ENCODE data around the gene POU2F1.
"Not testable (repeated sequence)": the region's sequence is repeated elsewhere in the genome, so short reads cannot be mapped to it uniquely, and the experiment has no call there.

The POU2F1 gene

GRCh38 chr1:167205306-167206050, 15.2 kb upstream of the POU2F1 start:
- DNase-seq: not testable (repeated sequence)

GRCh38 chr1:167206166-167206835, 14.4 kb upstream of the POU2F1 start:
- DNase-seq: no peak

GRCh38 chr1:167207940-167208623, 12.6 kb upstream of the POU2F1 start:
- no peak for DNase-seq

DNA sequence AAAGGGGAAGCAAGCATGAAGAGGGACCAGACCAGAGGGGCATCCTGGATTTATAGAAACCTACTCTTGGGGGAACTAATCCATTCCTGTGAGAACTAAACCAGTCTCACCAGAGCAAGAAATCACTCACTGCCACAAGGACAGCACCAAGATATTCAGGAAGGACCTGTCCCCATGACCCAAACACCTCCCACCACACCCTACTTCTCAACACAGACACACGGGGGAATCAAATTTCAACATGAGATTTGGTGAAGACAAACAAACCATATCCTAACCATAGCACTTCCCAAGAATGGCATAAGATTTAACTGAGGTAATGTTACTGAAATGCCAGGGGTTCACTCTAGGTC, 12.1 kb upstream of the POU2F1 start:
- no peak for DNase-seq

DNA sequence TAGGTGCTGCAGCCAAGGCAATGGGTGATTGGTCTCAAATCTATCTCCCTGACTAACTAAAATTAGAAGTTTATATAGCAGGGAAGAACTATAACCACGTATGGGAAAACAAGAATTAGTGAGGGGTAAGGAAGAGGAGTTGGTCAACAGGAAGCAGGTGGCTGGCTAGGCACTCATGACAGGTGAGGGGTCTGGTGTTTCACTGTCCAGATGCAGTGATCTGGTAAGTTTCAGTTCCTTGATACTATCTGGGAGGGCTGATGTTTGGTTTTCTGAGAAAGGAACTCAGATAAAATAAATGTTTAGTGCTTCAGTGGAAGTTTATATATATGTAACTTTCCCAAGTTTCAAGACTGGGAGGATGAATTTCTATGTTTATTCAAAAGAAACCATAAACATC, 11.6 kb upstream of the POU2F1 start:
- DNase-seq: no peak

DNA sequence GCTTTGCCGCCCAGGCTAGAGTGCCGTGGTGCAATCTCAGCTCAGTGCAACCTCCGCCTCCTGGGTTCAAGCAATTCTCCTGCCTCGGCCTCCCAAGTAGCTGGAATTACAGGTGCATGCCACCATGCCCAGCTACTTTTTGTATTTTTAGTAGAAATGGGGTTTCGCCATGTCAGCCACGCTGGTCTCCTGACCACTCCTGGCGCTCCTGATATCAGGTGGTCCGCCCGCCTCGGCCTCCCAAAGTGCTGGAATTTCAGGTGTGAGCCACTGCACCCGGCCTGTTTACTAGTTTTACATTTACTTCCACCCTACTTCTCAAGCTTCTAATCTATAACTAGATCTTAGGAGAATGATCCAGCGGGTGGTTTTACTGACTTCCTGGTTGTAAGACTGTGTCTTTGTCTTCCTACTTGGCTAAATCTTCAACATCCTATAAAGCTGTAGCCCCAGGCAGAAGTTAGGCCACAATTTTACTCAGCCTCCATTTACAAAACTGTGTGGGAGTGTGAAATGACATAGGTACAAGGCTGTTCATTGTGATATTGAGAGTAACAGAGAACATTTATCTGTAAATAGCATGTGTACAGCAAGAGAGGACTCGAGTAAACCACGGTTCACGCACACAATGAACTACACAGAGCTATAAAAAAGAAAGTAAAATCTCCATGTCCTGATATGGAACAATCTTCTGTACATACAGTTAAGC, 9.6 kb upstream of the POU2F1 start:
- no peak for DNase-seq

DNA sequence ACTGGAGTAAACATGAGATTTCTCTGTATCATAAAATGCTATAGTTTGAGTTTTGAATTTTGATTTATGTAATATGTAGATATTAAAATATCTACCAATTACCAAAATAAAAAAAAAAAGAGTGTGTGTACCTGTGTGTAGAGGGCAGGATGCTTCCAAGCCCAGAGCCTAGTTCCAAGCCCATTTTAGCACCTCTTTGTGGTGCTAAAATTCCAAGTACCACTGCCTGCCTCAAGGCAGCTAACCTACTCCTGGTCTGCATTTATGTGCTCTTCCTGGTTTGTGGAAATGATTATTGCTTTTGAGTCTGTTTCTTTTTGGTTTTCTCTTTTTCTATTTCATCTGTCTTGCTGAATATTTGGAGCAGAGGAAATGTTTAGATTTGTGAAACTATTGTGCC, 8.7 kb upstream of the POU2F1 start:
- DNase-seq: no peak

DNA sequence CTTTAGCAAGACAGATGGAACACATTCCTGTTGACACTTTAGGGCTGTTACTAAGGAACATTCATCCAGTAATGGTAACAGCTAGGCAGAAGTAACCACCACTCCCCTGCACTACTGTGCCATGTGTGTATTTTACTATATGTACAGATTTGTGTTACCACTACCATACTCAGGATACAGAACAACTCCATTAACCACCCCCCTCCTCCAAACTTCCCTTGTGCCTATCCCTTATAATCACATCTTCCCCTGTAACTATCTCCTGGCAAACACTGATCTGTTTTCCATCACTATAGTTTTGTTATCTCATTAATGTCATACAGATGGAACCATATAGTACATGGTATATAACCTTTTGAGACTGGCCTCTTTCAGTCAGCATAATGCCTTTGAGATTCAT, 3.9 kb upstream of the POU2F1 start:
- no peak for DNase-seq

GRCh38 chr1:167219194-167219593, 1.5 kb upstream of the POU2F1 start:
- no peak for DNase-seq

DNA sequence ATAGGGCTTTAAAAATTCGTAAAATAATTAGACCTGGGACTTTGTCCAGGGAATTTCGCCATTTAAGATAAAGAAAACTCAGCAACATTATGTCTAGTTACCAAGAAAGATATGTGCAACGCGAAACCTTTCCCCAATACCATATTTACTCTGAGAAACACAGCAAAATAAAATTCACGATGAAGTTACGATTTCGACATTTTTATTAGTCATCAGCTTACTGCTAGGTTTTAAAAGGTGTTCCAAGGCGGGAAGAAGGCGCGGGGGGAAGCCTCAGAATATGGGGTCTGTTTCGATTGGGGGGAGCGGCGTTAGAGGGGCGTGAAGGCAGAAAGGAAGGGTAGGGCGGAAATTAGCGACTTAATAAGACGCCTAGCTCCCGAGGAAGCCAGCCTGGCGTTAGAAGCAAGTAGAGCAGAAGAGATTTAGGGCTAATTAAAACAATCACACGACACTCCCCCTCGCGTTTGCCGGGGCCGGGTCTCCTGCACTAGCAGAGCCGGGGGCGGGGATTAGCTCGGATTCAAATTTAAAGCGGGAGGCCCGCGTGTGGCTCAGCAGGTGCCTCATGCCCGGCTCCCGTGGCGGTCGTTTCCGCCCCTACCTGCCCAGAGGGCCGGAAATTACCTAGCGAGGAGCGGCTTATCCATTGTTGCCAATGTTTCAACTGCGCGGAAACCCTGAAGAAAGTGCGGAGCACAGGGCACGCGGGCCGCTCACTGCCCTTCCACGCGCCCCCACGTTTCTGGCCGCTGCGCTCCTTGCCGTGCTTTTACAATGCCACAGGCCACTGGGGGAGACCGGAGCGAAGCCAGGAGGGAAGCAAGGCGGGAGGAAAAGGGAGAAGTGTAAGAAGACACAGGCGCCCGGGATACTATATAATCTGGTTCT, 795 bp upstream of the POU2F1 start:
- DNase-seq: peak; percentile 36

DNA sequence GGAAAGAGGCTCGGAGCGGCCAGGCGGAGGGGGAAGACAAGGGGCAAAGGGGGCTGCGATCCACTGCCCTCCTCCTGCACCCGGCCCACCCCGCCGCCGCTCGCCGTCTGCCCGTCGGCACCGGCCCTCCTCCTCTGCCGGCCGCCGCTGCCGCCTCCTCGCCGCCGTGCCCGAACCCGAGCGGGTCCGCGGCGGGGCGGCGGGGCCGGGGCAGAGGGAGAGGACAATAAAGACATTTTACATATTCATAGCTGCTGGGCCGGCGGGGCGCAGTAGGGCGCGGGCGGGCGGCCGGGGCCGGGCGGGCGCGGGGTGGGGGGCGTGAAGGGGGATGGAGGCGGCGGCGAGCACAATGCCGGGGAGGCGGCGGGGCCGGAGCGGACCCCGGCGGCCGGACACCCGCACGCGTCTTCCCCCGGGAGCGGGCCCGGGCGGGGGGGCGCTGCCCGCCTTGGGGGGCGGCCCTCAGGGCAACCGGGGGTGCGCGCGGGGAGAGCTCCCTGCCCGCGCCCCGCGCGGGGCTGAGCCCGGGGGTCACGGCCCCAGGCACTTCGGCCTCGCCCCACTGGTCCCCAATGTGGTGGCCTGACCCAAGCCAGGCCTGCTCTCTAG, 546 bp downstream of the POU2F1 start:
- no peak for DNase-seq

DNA sequence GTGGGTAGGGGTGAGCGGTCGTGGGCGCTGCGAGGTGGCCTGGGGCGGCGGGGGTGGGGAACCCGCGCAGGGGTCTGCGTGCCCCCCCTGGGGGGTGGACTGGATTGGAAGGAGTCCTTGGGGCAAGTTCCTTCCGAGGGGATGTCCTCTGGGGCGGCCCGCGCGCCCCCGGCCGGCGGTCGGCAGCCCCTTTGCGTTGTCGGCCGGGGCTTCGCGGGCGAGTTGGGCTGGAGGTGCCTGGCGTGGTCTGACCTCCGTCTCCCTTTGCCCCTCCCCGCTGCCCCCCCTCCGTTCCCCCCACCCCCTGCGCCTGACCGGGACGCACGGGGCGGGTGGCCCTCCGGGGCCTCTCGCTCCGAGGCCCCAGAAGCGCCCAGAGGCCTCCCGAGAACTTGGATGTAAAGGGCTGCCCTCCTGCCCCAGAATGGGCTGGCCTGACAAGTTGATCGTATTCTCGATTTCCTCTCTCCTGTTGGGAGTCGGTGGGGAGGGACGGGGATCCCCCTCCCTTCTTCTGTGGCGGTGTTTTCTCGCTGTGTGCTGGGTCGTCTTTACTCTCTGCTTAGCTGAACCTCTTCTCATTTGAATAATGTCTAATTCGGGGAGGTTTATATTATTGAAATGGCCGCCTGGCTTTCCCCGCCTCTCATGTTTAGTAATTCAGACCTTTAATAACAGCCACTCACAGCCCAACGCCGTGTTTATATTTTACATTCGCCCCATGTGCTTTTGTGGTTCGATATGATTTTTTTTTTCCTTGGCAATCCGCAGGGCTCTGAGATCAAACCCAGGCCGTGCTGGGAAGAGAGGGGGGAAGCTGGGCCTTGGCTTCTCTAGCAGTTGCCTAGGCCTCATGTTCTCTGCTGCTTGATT, 1.3 kb downstream of the POU2F1 start:
- DNase-seq: peak; percentile 48

- no peak for DNase-seq
These were observed 2.7 kb downstream of the POU2F1 start for GRCh38 chr1:167223144-167224103.

DNA sequence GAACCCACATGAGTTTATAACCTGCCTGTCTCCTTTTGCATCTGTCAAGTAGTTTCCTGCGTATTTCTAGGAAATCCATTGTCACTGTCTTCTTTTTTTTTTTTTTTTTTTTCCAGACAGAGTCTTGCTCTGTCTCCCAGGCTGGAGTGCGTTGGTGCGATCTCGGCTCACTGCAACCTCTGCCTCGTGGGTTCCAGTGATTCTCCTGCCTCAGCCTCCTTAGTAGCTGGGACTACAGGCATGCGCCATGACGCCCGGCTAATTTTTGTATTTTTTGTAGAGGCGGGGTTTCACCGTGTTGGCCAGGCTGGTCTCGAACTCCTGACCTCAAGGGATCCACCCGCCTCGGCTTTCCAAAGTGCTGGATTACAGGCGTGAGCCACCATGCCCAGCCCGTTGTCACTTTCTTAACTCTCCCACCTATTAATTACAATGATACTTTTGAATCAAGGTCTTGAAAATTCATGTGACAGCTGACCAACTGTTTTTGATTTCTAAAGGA, 4.1 kb downstream of the POU2F1 start:
- DNase-seq: not testable (repeated sequence)

DNA sequence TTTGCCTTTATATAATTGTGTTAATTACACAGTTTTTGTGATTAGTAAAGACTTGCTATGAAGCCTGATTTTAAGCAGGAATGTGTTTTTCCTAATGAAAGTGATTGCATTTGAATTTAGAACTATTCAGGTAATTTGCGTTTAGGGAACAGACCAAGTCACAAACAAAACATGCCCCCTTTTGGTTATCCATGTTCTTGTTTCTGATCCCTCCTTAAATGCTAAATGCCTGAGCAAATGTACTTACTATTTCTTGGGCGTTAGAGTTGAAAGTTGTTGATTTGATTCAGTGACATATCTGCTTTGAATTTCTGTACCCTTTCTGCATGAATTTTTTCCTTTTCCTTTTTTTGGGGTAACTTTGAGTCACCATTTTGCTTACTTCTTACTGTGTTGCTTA, 5.2 kb downstream of the POU2F1 start:
- no peak for DNase-seq

DNA sequence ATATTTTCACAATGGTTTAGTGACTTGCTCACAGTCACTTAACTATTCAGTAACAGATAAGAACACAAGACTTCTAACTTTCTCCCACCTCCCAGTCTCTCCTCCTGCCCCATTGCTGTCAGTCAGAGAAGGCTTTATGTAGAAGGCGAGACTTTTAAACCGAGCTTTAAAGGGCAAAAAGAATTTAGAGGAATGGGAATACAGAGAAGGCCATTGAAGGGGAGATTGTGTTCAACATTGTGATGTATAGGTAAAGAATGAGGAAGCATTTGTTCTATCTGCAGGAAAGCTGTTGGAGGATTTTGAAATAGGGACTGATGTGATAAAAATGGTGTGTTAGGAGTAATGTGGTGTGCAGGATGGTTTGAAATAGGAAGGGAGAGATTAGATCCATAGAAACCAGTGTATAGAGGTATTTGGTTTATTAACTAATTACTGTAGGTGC, 7.3 kb downstream of the POU2F1 start:
- DNase-seq: peak; percentile 36

GRCh38 chr1:167229719-167230385, 9.2 kb downstream of the POU2F1 start:
- DNase-seq: no peak

- DNase-seq: no peak
These were observed 9.8 kb downstream of the POU2F1 start for GRCh38 chr1:167230437-167230836.

Data from NCI-H226 (cell line).